ENCODE data around the gene SETBP1.

The SETBP1 gene

DNA sequence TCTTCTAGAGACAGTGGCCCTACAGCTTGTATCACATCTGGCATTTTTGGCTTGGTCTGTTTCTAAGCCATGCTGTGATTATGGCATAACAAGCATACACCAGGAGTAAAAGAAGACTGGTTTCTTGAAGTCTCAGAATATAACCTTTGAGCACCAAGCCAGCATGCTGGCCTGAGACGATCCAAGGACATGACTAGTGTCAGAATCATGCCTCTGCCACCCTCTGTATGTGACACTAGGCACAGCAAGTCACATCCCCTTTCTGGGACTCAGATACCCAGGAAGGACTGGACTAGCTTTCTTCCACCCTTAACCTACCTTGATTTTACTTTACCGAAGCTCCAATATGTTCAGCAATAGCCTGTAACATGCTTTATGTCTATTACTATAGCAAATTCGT lies 345.5 kb downstream of the SETBP1 start:
- no peak for DNase-seq (ENCODE audit: low read depth)

DNA sequence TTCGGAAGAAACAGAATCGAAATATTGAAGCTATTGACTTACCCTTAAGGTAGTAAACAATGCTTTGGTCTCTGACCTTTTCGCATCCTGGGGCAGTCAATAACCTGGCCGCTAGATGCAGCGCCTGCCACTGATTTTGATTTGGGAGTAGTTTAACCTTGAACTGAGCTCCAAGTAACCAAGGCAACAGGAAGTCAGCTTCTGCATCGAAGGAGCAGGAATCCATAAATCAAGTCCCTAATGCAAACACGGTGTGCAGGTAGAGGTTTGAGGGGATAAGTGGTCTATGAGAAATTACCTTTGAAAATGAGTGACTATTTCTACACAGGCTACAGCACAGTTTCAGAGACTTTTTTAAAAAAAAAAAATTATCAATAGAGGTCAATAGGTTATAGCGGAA lies 353.5 kb downstream of the SETBP1 start:
- no peak for DNase-seq (ENCODE audit: low read depth)

- DNase-seq (ENCODE audit: low read depth), result no peak
Observed at GRCh38 chr18:45037618-45038017, 356.9 kb downstream of the SETBP1 start.

GRCh38 chr18:45039376-45039775 lies 358.7 kb downstream of the SETBP1 start:
- no peak for DNase-seq (ENCODE audit: low read depth)

DNA sequence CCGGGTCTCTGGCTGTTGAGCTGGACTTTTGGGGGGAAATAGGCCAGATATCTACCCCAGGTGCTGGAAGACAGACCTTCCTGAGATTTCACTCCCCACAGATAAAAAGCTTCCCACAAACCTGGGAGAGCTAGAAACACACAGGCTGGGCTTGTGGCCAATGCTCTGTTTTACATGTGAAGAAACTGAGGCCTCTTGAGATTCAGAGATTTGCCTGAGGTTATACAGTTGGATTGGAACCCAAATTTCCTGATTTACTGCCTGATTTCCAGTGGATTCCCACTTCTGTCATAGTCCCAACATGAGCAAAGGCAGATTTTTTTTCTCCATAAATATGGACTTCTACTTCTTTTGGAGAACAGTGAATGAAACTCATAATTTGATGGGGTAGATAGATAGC lies 360.2 kb downstream of the SETBP1 start:
- no peak for DNase-seq (ENCODE audit: low read depth)

DNA sequence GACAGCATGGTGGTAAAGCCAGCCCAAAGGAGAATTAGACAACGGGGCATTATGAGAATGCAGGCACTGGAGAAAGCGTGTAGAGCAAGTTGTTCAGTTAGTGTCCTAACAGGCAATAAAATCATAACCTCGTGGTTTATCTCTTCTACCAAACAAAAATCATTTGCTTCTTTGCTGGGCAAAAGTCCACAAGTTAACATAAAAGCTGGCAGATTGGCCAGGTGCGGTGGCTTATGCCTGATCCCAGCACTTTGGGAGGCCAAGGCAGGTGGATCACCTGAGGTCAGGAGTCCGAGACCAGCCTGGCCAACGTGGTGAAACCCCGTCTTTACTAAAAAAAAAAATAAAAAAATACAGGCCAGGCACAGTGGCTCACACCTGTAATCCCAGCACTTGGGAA lies 364.1 kb downstream of the SETBP1 start:
- no peak for DNase-seq (ENCODE audit: low read depth)

- no peak for DNase-seq (ENCODE audit: low read depth)
Observed at GRCh38 chr18:45046228-45046627, 365.5 kb downstream of the SETBP1 start.

DNA sequence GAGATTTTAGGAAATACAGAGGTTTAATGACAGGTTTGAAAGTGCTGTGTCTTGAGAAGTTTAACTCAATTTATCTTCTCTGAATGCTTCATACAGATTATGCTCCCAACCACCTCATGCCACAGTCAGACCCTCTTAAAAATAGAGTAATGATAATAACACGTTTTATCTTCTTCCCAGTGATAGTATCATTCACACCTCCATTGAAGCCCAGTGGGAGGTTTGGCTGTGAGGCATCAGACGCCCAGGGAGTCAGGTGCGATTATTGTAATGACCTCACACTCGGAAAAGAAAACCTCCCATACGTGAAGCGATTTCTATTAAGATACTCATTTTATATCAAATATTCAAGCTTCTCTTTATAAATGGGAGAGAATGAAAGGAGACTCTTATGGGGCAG lies 366.3 kb downstream of the SETBP1 start:
- no peak for DNase-seq (ENCODE audit: low read depth)

DNA sequence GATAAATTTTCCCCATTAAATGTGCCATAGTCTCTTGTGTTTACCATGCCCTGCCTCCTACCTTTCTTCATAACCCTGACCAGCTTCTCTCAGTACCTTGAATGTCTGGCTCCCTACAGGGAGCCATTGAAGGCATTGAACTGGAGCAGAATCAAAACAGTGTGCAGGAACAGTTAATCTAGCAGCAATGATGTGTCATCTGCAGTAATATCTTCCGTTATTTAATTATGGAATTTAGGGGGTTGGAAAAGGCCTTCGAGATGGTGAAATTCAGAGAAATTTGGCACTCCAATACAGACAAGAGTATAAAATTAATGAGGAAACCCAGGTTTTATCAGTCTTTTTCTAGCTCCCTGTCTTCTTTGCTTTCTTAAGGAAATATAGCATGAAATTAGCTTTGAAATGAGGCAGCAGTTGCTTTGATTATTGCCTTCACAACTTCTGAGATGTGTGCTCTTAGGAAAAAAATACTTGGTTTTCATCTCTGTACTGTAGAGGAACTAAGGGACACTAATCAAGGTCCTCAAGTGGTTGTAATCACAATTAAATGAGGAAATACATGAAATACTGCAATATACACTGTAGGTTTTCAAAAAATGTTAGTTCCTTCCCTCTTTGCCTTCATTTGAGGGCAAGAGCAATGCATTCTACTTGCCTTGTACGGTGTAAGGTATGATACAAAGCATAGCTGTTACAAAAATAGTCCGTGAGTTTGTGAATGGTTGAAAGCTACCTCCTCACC lies 369.1 kb downstream of the SETBP1 start:
- DNase-seq (ENCODE audit: low read depth), result no peak

- DNase-seq (ENCODE audit: low read depth), result no peak
Observed at GRCh38 chr18:45050712-45051601, 370.3 kb downstream of the SETBP1 start.

DNA sequence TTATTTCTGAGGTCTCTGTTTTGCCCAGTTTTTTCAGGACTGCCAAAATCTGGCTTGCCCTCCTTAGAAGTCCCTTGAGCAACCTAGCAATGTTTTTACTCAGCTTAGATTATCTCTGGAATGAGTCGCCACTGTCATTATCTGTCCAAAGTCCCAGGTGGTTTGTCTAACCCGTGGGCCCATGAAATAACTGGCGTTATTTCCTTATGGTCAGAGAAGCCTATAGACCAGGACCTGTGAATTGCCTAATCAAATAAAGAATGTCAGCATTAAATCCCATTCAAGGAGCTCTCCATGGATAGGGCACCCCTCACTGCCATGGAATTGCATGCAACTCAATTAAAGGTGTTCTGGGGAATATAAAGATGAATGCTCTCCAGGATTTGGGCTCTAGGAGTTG lies 373.9 kb downstream of the SETBP1 start:
- no peak for DNase-seq (ENCODE audit: low read depth)

DNA sequence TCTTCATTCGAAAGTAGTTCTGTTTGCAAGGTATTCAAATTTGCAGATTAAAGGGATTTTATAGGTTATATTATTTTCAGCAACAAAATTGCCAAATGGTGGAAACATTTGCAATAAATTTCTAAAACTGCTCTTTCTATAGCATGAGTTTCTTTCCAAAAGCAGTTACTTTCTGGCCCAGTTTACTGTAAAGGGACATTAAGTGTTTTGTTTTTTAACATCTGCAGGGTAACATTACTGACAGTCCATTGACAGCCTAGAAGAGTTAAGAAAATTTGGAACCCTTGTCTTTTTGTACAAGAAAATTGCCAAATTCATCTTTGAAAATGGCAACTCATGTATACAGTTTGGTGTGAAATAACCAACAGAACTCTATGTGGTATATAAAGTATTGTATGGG lies 375.1 kb downstream of the SETBP1 start:
- DNase-seq (ENCODE audit: low read depth), result no peak

- no peak for DNase-seq (ENCODE audit: low read depth)
Observed at GRCh38 chr18:45056926-45057325, 376.2 kb downstream of the SETBP1 start.

DNA sequence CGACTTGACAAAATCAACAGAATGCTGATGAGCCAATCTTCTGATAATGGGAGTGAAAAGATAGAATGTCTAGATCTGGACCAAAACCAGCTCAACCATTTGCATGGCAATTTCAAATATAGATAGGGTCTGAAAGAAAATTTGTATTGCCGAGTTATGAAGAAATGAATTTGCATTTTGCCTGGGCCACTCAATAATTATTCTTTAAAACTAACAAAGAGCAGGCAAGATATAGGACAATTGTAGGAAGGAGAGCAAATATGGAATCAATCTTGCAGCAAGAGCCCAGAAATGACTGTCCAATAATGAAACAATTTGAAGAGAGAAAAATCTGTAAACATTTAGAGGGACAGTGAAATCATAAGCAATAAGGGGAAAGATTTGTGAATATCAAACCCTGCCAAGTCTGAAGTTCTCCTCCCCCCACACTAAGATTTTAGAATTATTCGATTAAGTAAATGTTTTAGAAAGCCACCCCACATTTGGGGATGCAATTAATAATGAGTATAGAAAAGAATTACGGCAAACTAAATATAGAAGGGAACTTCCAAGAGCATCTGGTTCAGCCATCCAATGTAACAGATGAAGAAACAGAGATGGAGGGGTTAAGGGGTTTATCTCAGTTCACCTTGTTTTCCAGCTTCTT lies 377.4 kb downstream of the SETBP1 start:
- no peak for DNase-seq (ENCODE audit: low read depth)

DNA sequence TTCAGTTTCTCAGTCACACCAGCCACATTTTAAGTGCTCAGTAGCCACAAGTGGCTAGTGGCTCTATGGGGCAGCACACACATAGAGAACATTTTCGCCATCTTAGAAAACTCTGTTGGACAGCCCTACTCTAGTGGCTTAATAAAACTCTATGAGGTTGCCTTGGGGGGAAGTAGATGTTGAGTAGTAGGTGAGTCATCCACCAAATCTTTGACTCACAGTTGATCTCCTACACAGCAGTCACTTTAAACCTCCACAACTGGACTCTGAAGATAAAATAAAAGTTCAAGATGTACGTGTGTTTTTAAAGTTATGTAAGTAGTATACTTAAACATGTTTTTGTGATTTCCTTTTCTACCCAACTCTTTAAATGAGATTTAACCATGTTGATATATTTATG lies 379.0 kb downstream of the SETBP1 start:
- DNase-seq (ENCODE audit: low read depth), result no peak

DNA sequence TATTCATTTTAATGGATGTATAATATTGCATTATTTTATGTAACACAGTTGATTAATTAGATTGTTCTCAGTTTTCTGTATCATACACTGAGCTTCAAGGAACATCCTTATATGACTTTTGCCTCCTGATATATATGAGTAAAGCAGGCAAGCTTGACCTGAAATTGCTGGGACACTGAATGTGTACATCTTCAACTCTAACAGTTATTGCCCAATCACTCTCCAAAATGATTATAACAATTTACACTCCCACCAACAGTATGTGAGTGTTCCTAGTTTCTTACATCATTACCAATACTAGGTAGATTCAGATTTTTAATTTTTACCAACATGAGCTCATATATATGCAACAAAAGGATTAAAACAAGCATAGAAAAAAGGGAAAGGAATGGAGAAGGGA lies 379.4 kb downstream of the SETBP1 start:
- DNase-seq (ENCODE audit: low read depth), result no peak

DNA sequence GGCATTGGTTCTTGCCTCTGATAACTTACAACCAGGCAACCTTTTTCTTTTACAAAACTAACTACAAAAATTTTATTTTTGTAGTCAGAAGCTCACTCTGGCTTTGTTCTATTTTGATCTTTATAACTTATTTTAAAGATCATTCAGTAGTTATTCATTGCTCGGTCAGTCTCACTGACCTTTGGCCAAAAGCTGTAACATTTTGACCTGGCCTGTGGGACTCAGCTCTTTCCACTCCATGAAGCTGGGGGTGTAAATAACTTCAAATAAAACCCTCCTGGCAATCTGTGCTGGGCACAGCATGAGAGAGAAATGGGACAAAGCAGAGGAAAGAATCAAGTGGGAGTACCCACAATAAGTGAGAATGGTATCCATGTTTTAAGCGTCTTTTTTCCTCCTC lies 380.7 kb downstream of the SETBP1 start:
- DNase-seq (ENCODE audit: low read depth), result no peak

DNA sequence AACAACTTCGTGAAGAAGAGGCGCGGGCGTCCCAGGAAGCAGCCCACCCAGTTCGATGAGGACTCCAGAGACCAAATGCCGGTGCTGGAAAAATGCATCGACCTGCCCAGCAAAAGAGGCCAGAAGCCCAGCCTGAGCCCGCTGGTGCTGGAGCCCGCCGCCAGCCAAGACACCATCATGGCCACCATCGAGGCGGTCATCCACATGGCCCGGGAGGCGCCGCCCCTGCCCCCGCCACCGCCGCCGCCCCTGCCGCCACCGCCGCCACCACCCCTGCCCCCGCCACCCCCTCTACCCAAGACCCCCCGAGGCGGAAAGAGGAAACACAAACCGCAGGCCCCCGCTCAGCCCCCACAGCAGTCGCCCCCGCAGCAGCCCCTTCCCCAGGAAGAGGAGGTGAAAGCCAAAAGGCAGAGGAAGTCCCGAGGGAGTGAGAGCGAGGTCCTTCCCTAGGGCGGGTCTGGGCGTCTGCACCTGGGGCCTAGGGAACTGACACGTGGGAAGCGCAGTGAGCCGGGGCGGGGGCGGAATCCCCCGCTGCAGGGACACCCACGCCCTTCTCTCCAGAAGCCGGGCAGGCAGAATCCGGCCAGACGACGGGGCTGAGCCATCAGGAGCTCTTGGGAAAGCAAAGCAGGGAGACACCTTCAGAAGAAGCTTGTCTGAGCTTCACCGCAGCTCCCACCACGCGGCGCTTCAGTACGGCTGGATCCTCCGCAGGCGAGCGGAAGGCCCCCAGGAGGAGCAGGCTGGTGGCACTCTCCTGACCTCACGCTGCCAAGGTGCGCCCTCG lies 382.8 kb downstream of the SETBP1 start:
- DNase-seq (ENCODE audit: low read depth), result no peak

GRCh38 chr18:45066210-45066609 lies 385.5 kb downstream of the SETBP1 start:
- DNase-seq (ENCODE audit: low read depth), result no peak

DNA sequence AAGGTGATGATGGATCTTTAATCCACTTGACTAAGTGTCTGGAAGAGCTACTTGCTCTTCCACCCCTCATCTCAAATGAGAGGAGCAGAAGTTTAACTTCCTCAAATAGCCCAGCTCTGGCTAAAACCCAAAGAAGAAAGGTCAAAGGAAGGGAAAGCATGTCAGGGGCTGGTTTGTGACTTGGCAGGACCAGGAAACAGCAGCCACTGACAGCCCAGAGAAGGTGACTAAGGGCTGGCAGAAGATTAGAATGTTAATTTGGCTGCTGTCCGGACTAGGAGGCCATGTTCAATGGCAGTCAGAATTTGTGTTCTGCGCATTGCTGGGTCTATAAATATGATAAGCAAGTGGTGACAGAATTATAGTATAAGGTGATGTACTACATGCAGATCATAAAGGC lies 386.2 kb downstream of the SETBP1 start:
- DNase-seq (ENCODE audit: low read depth), result no peak

- no peak for DNase-seq (ENCODE audit: low read depth)
Observed at GRCh38 chr18:45068400-45069094, 387.9 kb downstream of the SETBP1 start.

- no peak for DNase-seq (ENCODE audit: low read depth)
Observed at GRCh38 chr18:45069546-45069945, 388.9 kb downstream of the SETBP1 start.

All from activated gamma-delta T cell treated with anti-CD3 and anti-CD28 coated beads, Interleukin-2, amount 50 U/mL, for 16 hours (primary cell).